HL-60 (cell line): Measurements from ENCODE around the gene ALDH4A1.

Source experiments
- POLR2AphosphoS5 ChIP-seq: IDR thresholded peaks from 2 replicates; pipeline ENCODE4 v1.6.1; 2012; ENCODE audit warnings: low read depth
- SPI1 ChIP-seq: IDR thresholded peaks from 2 replicates; pipeline ENCODE4 v1.6.1; 2012; ENCODE audit warnings: low read depth, mild to moderate bottlenecking, borderline replicate concordance
- TF ChIP-seq, protein P1 (sequence below): IDR thresholded peaks from one replicate; pipeline ENCODE4 v1.5.1; 2011; ENCODE audit warnings: low read length, control low read depth, inconsistent platforms; ENCODE audit not compliant: insufficient read depth

DNA sequence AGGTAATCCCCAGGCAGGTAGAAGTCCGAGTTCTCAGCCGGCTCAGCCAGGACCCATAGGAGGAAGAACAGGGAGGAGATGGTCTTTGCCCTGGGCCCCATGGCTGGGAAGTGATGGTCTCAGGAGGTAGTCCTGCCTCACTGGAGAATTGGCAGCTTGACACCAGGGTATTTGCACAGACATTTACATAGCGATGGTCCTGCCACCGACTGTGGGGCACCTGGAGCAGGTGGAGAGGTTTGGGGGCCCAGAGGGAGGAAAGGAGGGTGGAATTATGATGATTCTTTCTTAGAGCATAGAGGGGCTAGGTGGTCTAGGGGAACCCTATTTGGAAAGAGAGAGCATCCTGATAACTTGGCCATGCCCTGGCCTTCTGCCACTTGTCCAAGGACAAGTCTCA, 42.8 kb downstream of the ALDH4A1 start, which contains the start of gene TAS1R2:
- TF ChIP-seq, protein P1, sequence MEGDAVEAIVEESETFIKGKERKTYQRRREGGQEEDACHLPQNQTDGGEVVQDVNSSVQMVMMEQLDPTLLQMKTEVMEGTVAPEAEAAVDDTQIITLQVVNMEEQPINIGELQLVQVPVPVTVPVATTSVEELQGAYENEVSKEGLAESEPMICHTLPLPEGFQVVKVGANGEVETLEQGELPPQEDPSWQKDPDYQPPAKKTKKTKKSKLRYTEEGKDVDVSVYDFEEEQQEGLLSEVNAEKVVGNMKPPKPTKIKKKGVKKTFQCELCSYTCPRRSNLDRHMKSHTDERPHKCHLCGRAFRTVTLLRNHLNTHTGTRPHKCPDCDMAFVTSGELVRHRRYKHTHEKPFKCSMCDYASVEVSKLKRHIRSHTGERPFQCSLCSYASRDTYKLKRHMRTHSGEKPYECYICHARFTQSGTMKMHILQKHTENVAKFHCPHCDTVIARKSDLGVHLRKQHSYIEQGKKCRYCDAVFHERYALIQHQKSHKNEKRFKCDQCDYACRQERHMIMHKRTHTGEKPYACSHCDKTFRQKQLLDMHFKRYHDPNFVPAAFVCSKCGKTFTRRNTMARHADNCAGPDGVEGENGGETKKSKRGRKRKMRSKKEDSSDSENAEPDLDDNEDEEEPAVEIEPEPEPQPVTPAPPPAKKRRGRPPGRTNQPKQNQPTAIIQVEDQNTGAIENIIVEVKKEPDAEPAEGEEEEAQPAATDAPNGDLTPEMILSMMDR = no peak
- TF ChIP-seq POLR2AphosphoS5 (no peak), SPI1 (no peak)
